ENCODE data around the gene DOCK3. TPM values are rescaled to one million over a fixed set of nuclear protein-coding genes. Genes with fewer than 3 reads are reported as not detected.

The DOCK3 gene
- total RNA-seq, 1 experiment from 2014 or later = 8.3 TPM

DNA sequence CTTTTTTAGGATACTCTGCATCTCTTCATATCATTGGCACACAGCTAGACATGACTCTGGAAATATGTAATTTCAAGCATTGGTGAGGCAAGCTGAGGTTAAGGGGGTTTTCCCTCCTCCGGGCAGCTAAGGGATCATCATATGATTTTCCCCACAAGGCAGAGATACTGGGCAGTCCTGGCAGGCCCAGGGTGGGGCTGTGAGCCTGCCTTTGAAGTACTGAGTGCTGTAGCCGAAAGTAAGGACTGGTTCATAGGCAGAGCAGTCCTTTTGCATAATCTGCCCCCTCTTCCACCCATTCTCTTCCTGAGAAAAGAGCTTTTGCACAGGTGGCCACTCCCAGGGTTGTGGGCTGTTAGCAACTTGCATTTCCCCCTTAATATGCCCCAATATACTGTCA lies 541.6 kb downstream of the DOCK3 start:
- Histone ChIP-seq H3K79me1 (ENCODE audit: insufficient read depth, low read depth, low read length, poor library complexity, severe bottlenecking) (no peaks in the 10 kb centered on the region), H3K27me3 (ENCODE audit: insufficient read depth, low read length) (no peaks in the 10 kb centered on the region), H3K56ac (ENCODE audit: insufficient read length, low read depth, low read length) (no peak overlapping the region), H3K14ac (ENCODE audit: insufficient read depth, low read length) (no peak overlapping the region), H3K4ac (ENCODE audit: low read depth, low read length) (no peak overlapping the region), H3K27ac (ENCODE audit: insufficient read length, low read depth, low read length) (no peak overlapping the region), H4K8ac (replicated peaks; ENCODE audit: insufficient read length, low read depth, low read length) (no peak overlapping the region), H3K18ac (ENCODE audit: insufficient read length, low read depth, low read length) (no peak overlapping the region), H3K9ac (ENCODE audit: extremely low read depth, insufficient read length, low read length) (no peak overlapping the region), H4K5ac (ENCODE audit: insufficient read length, low read depth, low read length) (no peak overlapping the region), H4K20me1 (ENCODE audit: control insufficient read depth, insufficient read depth, insufficient read length) (no peaks in the 10 kb centered on the region), H4K91ac (ENCODE audit: insufficient read length, low read depth, low read length) (no peak overlapping the region), H2BK20ac (ENCODE audit: low read depth, low read length, poor library complexity, severe bottlenecking) (no peak overlapping the region), H2BK12ac (ENCODE audit: insufficient read length, low read depth, low read length) (no peak overlapping the region), H2BK15ac (ENCODE audit: low read depth, low read length) (no peak overlapping the region), H3K4me2 (ENCODE audit: insufficient read depth, insufficient read length, low read length) (no peak overlapping the region), H3K9me3 (ENCODE audit: control insufficient read depth, low read depth, low read length) (no peaks in the 10 kb centered on the region), H3K23ac (ENCODE audit: insufficient read length, low read depth, low read length) (no peak overlapping the region), H2BK5ac (ENCODE audit: insufficient read length, low read length) (no peak overlapping the region), H3K79me2 (ENCODE audit: insufficient read depth, low read length) (no peaks in the 10 kb centered on the region), H3K4me1 (ENCODE audit: insufficient read depth, low read length) (no peaks in the 10 kb centered on the region), H2AFZ (ENCODE audit: low read length) (no peak overlapping the region), H2AK5ac (ENCODE audit: insufficient read length, low read length) (no peak overlapping the region), H3K23me2 (ENCODE audit: insufficient read length, low read depth, low read length, poor library complexity, severe bottlenecking) (no peaks in the 10 kb centered on the region), H2BK120ac (ENCODE audit: low read depth, low read length, poor library complexity, severe bottlenecking) (no peak overlapping the region), H3T11ph (ENCODE audit: low read length) (no peak overlapping the region)
- Mint-ChIP-seq H3K36me3 (ENCODE audit: insufficient read depth in 1 of 3, low read depth in 3 of 3) (peaks cover 0 to 17% (median 15%) of the 10 kb centered on the region in 3 experiments; a peak in 4 of 7 replicates), H3K4me3 (no peak overlapping the region), H3K4me1 (no peaks in the 10 kb centered on the region), H3K9me3 (no peaks in the 10 kb centered on the region), H3K27ac (no peak overlapping the region), H3K27me3 (ENCODE audit: low read depth) (no peaks in the 10 kb centered on the region)
- TF ChIP-seq, protein P1, sequence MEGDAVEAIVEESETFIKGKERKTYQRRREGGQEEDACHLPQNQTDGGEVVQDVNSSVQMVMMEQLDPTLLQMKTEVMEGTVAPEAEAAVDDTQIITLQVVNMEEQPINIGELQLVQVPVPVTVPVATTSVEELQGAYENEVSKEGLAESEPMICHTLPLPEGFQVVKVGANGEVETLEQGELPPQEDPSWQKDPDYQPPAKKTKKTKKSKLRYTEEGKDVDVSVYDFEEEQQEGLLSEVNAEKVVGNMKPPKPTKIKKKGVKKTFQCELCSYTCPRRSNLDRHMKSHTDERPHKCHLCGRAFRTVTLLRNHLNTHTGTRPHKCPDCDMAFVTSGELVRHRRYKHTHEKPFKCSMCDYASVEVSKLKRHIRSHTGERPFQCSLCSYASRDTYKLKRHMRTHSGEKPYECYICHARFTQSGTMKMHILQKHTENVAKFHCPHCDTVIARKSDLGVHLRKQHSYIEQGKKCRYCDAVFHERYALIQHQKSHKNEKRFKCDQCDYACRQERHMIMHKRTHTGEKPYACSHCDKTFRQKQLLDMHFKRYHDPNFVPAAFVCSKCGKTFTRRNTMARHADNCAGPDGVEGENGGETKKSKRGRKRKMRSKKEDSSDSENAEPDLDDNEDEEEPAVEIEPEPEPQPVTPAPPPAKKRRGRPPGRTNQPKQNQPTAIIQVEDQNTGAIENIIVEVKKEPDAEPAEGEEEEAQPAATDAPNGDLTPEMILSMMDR (conservative IDR thresholded peaks at IDR 0.05) = no peak
- WGBS (ENCODE audit: extremely low coverage, insufficient read length, low lambda C conversion rate) = no CpG with 5 or more reads among the region's 2 CpGs
- no peak for DNase-seq

Data from H9 (cell line).